Measurements from ENCODE around the gene NUDT16L1.
A peak's percentile ranks its signal among the peaks of the same experiment; 100 is the strongest.

Gene NUDT16L1

GRCh38 chr16:4691666-4692412, 1.5 kb upstream of the NUDT16L1 start:
- no peak overlapping the region for H3K4me3 ChIP-seq (replicated peaks; ENCODE audit: low read depth, low read length)
- TF ChIP-seq CTCF (IDR thresholded peaks at IDR 0.05; ENCODE audit: low read depth, low read length, missing control alignments): no peak
- no peak for DNase-seq (ENCODE audit: extremely low read depth, low read depth)

GRCh38 chr16:4692460-4693295, 684 bp upstream of the NUDT16L1 start:
- no peak for DNase-seq (ENCODE audit: extremely low read depth, low read depth)
- no peak for TF ChIP-seq CTCF (IDR thresholded peaks at IDR 0.05; ENCODE audit: low read depth, low read length, missing control alignments)
- peak overlapping the region; percentile 75 for H3K4me3 ChIP-seq (replicated peaks; ENCODE audit: low read depth, low read length)

- H3K4me3 ChIP-seq (replicated peaks; ENCODE audit: low read depth, low read length): peak overlapping the region; percentile 75
- DNase-seq (ENCODE audit: extremely low read depth, low read depth): peak; percentile 22
- no peak for TF ChIP-seq CTCF (IDR thresholded peaks at IDR 0.05; ENCODE audit: low read depth, low read length, missing control alignments)
Observed at GRCh38 chr16:4693956-4694641, 737 bp downstream of the NUDT16L1 start.

- TF ChIP-seq CTCF (IDR thresholded peaks at IDR 0.05; ENCODE audit: low read depth, low read length, missing control alignments): no peak
- no peak for DNase-seq (ENCODE audit: extremely low read depth, low read depth)
Observed at GRCh38 chr16:4694642-4695451, 1.5 kb downstream of the NUDT16L1 start.

GRCh38 chr16:4695473-4696171, 2.3 kb downstream of the NUDT16L1 start:
- H3K4me3 ChIP-seq (replicated peaks; ENCODE audit: low read depth, low read length): peak overlapping the region; percentile 75; the same call in 1 of the 2 replicates
- TF ChIP-seq CTCF (IDR thresholded peaks at IDR 0.05; ENCODE audit: low read depth, low read length, missing control alignments): no peak
- DNase-seq (ENCODE audit: extremely low read depth, low read depth): no peak

More at GRCh38 chr16:4694642-4695451, 1.5 kb downstream of the NUDT16L1 start:
- peak overlapping the region; percentile 75 for H3K4me3 ChIP-seq (replicated peaks; ENCODE audit: low read depth, low read length)

Data from HFF-Myc (cell line).